Smooth muscle cell of the umbilical artery (primary cell): Measurements from ENCODE around the gene CNOT11. TPM values are rescaled to one million over a fixed set of nuclear protein-coding genes. Genes with fewer than 3 reads are reported as not detected.

Source experiments
- total RNA-seq: library from RNA; depleted of rRNA; stranded (reverse); fragments of >200 nt; gene quantifications from 2 replicates; pipeline ENCODE4 v1.2.3, GENCODE V29; 2014

CNOT11 gene
- total RNA-seq, result 15.7 and 20.2 TPM in 2 replicates

DNA sequence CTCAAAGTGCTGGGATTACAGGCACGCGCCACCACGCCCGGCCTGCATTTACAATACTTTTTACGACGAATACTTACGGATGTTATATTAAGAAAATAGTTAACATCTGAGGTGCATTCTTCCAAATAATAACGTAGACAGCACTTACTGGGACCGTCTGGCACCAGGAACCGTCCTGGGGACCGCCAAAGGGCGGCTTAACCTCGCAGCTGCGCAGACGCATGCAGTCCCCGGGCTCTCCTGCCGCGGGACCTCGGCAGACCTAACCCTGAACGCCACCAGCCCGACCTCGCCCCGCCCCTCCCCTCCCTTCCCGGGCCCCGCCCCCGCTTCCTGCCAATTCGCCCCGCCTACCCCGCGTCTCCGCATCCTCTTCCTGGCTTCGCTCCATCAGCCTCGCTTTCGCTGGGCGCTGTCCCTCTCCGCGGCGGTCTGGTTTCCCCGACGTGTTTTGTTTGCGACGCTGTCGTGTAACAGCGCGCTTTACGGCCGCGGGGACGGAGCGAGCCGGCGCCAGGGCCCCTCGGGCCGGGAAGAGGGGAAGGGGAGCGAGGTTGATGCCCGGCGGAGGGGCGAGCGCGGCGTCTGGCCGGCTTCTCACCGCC, at the start of gene CNOT11:
Gene CNOT11, plus strand, starts transcription at position 479 of the 605 bp plus-strand sequence. Its CDS starts 79 bp downstream, at position 558.

DNA sequence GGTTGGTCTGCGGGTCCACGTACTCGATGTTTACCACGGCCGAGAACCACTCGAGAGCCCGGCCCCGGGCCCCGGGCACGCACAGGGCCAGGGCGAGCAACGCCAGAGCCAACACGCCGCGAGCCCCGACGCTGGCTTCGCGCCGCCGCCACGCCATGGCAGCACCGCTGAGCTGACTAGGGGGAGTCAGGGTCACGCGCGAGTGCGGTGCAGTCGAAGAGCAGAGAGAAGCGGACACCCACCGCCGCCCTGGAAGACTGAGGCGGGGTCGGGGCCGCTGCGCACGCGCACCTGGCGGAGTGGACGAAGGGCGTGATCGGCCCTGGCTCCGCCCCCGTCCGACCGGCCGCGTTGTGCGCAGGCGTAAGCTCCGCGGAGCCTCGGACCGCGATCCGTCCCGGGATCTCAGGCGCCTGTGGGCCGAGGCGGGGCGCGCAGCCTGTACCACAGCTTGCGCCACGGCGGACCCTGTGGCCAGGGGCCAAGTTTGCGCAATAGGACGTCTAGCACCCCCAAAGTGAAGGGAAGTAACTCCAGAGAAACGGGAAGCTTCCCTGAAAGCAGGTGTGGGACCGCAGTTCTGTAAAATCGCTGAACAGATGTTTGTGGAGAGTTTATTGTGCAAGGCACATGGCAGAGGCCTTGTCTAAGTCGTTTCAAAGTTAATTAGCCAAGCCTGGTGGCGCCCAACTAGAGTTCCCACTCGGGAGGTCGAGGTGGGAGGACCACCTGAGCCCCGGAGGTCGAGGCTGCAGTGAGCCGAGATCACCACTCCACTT, 55.9 kb downstream of the CNOT11 start, which contains the start of gene RNF149:
Gene RNF149, minus strand, starts transcription at position 270 of the 779 bp plus-strand sequence. Its CDS starts 113 bp downstream, at position 157.

Other genes starting within 250 kb of the CNOT11 start
- gene TBC1D8, start 101.5 kb upstream of the CNOT11 start, total RNA-seq, result 0.30 and 0.32 TPM in 2 replicates
- 43.0 and 49.9 TPM in 2 replicates for gene RNF149, start 55.8 kb downstream of the CNOT11 start, total RNA-seq
- gene CREG2, start 134.6 kb downstream of the CNOT11 start, total RNA-seq, result 0.30 and 0.46 TPM in 2 replicates
- 3.3 and 21.0 TPM in 2 replicates for gene RFX8, start 222.2 kb downstream of the CNOT11 start, total RNA-seq